CD14-positive monocyte (primary cell): ENCODE results near the gene TRIM29. TPM values are rescaled to one million over a fixed set of nuclear protein-coding genes. Genes with fewer than 3 reads are reported as not detected.

ENCODE experiments used
- DNase-seq, 3 donors: peaks; one replicate each; pipeline ENCODE4 v3.0.0-alpha.2; 2011 to 2022
- H2AFZ ChIP-seq: 2 replicates; pipeline ENCODE4 v1.6.0; 2012; ENCODE audit warnings: mild to moderate bottlenecking, low read depth, low read length, inconsistent platforms; ENCODE audit not compliant: insufficient read depth, poor library complexity, severe bottlenecking
- H3K27ac ChIP-seq, 2 donors: 1 replicate in 1 of 2; 2 replicates in 1 of 2; pipeline ENCODE4 v1.5.1; 2012 to 2013; ENCODE audit warnings: low read length in 2 of 2, control low read depth in 1 of 2, inconsistent platforms in 1 of 2, low read depth in 1 of 2, mild to moderate bottlenecking in 1 of 2
- H3K27me3 ChIP-seq, 2 donors: one replicate each; pipeline versions ENCODE4 v1.6.0 to v1.6.1; 2011 to 2013; ENCODE audit warnings: low read length in 2 of 2; ENCODE audit not compliant: control insufficient read depth in 2 of 2, insufficient read depth in 2 of 2
- H3K36me3 ChIP-seq, 2 donors: replicated peaks in 1 of 2; 1 replicate in 1 of 2; 2 replicates in 1 of 2; pipeline versions ENCODE4 v1.5.1 to v1.6.1; 2012 to 2013; ENCODE audit warnings: low read length in 2 of 2, control low read depth in 1 of 2, inconsistent platforms in 1 of 2, mild to moderate bottlenecking in 1 of 2; ENCODE audit not compliant: insufficient read depth in 2 of 2, control insufficient read depth in 1 of 2
- H3K4me1 ChIP-seq, 2 donors: 1 replicate in 1 of 2; 2 replicates in 1 of 2; pipeline versions ENCODE4 v1.5.1 to v1.6.1; 2012 to 2013; ENCODE audit warnings: low read length in 2 of 2, control low read depth in 1 of 2, inconsistent platforms in 1 of 2, mild to moderate bottlenecking in 1 of 2, moderate library complexity in 1 of 2; ENCODE audit not compliant: insufficient read depth in 2 of 2, control insufficient read depth in 1 of 2
- H3K4me2 ChIP-seq: replicated peaks from 2 replicates; pipeline ENCODE3; 2012; ENCODE audit warnings: low read length, moderate library complexity, mild to moderate bottlenecking; ENCODE audit not compliant: poor library complexity, severe bottlenecking; ENCODE audit errors: extremely low read depth
- H3K4me3 ChIP-seq, 3 experiments: fragments of 200-600 bp in 1 of 3; sonication (generic) in 1 of 3; replicated peaks in 1 of 3; 1 replicate in 2 of 3; 2 replicates in 1 of 3; pipeline ENCODE4 v1.5.1; 2011 to 2013; ENCODE audit warnings: low read length in 3 of 3, mild to moderate bottlenecking in 3 of 3, control low read depth in 2 of 3, low read depth in 2 of 3, inconsistent platforms in 1 of 3, moderate library complexity in 1 of 3
- H3K79me2 ChIP-seq: 2 replicates; pipeline ENCODE4 v1.6.0; 2012; ENCODE audit warnings: mild to moderate bottlenecking, control low read depth, inconsistent platforms, low read length, moderate library complexity; ENCODE audit not compliant: insufficient read depth
- H3K9ac ChIP-seq: 2 replicates; pipeline ENCODE4 v1.6.0; 2017; ENCODE audit warnings: low read length, mild to moderate bottlenecking; ENCODE audit not compliant: insufficient read depth, poor library complexity, severe bottlenecking
- H3K9me3 ChIP-seq, 2 donors: replicated peaks in 1 of 2; 1 replicate in 1 of 2; 2 replicates in 1 of 2; pipeline versions ENCODE4 v1.5.1 to v1.6.1; 2012 to 2013; ENCODE audit warnings: low read length in 2 of 2, control low read depth in 1 of 2; ENCODE audit not compliant: control insufficient read depth in 1 of 2, insufficient read depth in 1 of 2
- H4K20me1 ChIP-seq: 2 replicates; pipeline ENCODE4 v1.6.0; 2012; ENCODE audit warnings: mild to moderate bottlenecking, low read length, control low read depth, moderate library complexity; ENCODE audit not compliant: insufficient read depth
- H3K27ac Mint-ChIP-seq, 7 donors: one replicate each; pipeline ENCODE4 v1.8.0; 2020; ENCODE audit warnings: mild to moderate bottlenecking in 7 of 7, mixed read lengths in 7 of 7, moderate library complexity in 6 of 7, inconsistent platforms in 2 of 7
- H3K27me3 Mint-ChIP-seq, 3 donors: one replicate each; pipeline ENCODE4 v1.8.0; 2021 to 2022; ENCODE audit warnings: low read depth in 3 of 3, mild to moderate bottlenecking in 3 of 3, mixed read lengths in 3 of 3, moderate library complexity in 3 of 3, inconsistent platforms in 1 of 3
- H3K36me3 Mint-ChIP-seq, 2 donors: one replicate each; pipeline ENCODE4 v1.8.0; 2020; ENCODE audit warnings: mixed read lengths in 2 of 2, inconsistent platforms in 1 of 2, mild to moderate bottlenecking in 1 of 2
- H3K4me1 Mint-ChIP-seq: one replicate; pipeline ENCODE4 v1.8.0; 2020; ENCODE audit warnings: mild to moderate bottlenecking, mixed read lengths
- H3K4me3 Mint-ChIP-seq, 2 donors: one replicate each; pipeline ENCODE4 v1.8.0; 2020; ENCODE audit warnings: mild to moderate bottlenecking in 2 of 2, mixed read lengths in 2 of 2, moderate library complexity in 1 of 2
- H3K9me3 Mint-ChIP-seq, 7 donors: one replicate each; pipeline ENCODE4 v1.8.0; 2020 to 2022; ENCODE audit warnings: mixed read lengths in 7 of 7, mild to moderate bottlenecking in 6 of 7, moderate library complexity in 6 of 7, inconsistent platforms in 2 of 7
- WGBS: methylation state at CpG from one replicate; pipeline ENCODE4 v1.1.5; 2013; ENCODE audit warnings: missing lambda C conversion rate; ENCODE audit not compliant: insufficient coverage; 5-methylcytosine and 5-hydroxymethylcytosine counted together
- intact Hi-C, 2 donors: fragments of 100-400 bp; cut with micrococcal nuclease; formaldehyde crosslinking; loops; one replicate each; pipeline versions ENCODE4 v1.15.0 to v1.15.1; 2023
- polyA plus RNA-seq, 3 donors: library from polyadenylated mRNA; depleted of rRNA in 1 of 3; unstranded in 2 of 3; stranded (reverse) in 1 of 3; fragments of 300-500 nt in 2 of 3; fragments of >200 nt in 1 of 3; fragmentation: Illumina TruSeq in 2 of 3; gene quantifications; 1 replicate in 2 of 3; 2 replicates in 1 of 3; pipeline ENCODE4 v1.2.3, GENCODE V29; 2012 to 2021
- TF ChIP-seq, protein P1 (sequence below): fragments of 200-600 bp; IDR thresholded peaks from one replicate; pipeline ENCODE4 v1.8.0; 2022; ENCODE audit warnings: antibody characterized with exemption, mild to moderate bottlenecking

Gene TRIM29
- polyA plus RNA-seq, 3 donors = not detected

DNA sequence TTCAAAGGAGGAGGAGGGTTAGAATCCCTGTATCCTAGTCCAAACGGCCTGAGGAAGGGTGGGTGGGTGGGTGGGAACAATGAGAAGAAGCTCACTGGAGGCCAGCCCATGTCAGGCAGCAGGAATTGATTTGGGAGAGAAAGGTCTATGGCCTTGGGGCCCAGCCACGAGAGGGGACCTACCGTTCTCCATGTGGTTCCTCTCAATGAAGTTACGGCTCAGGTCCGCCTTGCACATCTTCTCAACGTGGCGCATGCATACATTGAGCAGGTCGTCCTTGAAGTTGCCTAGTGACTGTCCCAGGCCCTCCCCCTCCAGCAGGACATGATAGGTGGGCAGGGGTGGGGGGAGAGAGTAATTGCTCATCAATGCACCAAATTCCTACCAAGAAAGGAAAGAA is 12.4 kb downstream of the TRIM29 start:
- Histone ChIP-seq H2AFZ (no peak overlapping the region), H3K9ac (no peak overlapping the region), H3K27ac (no peak overlapping the region), H3K27me3 (no peaks in the 10 kb centered on the region), H3K4me2 (no peak overlapping the region), H3K4me3 (no peak overlapping the region), H3K4me1 (no peaks in the 10 kb centered on the region), H3K79me2 (no peaks in the 10 kb centered on the region), H4K20me1 (no peaks in the 10 kb centered on the region), H3K9me3 (no peaks in the 10 kb centered on the region), H3K36me3 (no peaks in the 10 kb centered on the region)
- no peaks in the 10 kb centered on the region for H3K9me3 Mint-ChIP-seq
- H3K4me3 Mint-ChIP-seq = no peak overlapping the region
- no peaks in the 10 kb centered on the region for H3K36me3 Mint-ChIP-seq
- H3K4me1 Mint-ChIP-seq = no peaks in the 10 kb centered on the region
- H3K27ac Mint-ChIP-seq = no peak overlapping the region
- intact Hi-C loops = no loop called here
- WGBS = 97% methylated on average over 5 of the region's 8 CpGs
- DNase-seq = no peak
- TF ChIP-seq, protein P1, sequence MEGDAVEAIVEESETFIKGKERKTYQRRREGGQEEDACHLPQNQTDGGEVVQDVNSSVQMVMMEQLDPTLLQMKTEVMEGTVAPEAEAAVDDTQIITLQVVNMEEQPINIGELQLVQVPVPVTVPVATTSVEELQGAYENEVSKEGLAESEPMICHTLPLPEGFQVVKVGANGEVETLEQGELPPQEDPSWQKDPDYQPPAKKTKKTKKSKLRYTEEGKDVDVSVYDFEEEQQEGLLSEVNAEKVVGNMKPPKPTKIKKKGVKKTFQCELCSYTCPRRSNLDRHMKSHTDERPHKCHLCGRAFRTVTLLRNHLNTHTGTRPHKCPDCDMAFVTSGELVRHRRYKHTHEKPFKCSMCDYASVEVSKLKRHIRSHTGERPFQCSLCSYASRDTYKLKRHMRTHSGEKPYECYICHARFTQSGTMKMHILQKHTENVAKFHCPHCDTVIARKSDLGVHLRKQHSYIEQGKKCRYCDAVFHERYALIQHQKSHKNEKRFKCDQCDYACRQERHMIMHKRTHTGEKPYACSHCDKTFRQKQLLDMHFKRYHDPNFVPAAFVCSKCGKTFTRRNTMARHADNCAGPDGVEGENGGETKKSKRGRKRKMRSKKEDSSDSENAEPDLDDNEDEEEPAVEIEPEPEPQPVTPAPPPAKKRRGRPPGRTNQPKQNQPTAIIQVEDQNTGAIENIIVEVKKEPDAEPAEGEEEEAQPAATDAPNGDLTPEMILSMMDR = no peak
- peaks cover 1 to 15% (median 6%) of the 10 kb centered on the region in 3 donors for H3K27me3 Mint-ChIP-seq

DNA sequence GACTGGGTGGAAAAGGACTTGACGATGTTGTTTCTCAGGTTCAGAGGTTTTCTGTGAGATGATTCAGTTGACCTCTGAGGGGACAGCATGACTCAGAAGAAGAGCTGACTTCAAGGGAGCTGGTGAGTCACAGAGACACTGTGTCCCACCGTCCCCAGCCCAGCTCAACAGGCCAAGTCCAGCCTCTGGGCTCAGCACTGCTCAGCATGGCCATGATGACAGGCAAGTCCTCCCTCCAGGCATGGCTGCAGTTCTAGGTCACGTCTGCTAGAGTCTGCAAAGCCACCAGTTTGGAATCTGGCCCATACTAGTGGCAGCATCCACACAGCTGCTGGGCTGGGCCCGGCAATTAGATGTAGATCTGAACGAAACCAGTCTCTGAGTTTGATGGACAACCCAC is 12.9 kb downstream of the TRIM29 start:
- Histone ChIP-seq H4K20me1 (no peaks in the 10 kb centered on the region), H3K79me2 (no peaks in the 10 kb centered on the region), H3K27ac (no peak overlapping the region), H3K36me3 (no peaks in the 10 kb centered on the region), H3K9ac (no peak overlapping the region), H3K9me3 (no peaks in the 10 kb centered on the region), H3K4me3 (no peak overlapping the region), H3K4me2 (no peak overlapping the region), H3K27me3 (no peaks in the 10 kb centered on the region), H3K4me1 (no peaks in the 10 kb centered on the region), H2AFZ (no peak overlapping the region)
- Mint-ChIP-seq H3K9me3 (no peaks in the 10 kb centered on the region), H3K36me3 (no peaks in the 10 kb centered on the region), H3K4me3 (no peak overlapping the region), H3K27ac (no peak overlapping the region), H3K4me1 (no peaks in the 10 kb centered on the region), H3K27me3 (peaks cover 1 to 16% (median 6%) of the 10 kb centered on the region in 3 donors)
- intact Hi-C loops = no loop called here
- no peak for DNase-seq
- TF ChIP-seq, protein P1 = no peak
- 75% methylated on average over 5 of the region's 5 CpGs for WGBS
